Effector memory CD4-positive, alpha-beta T cell (primary cell): ENCODE results near the gene STK39.

Experiments
- DNase-seq, 3 donors: peaks; one replicate each; pipeline ENCODE4 v3.0.0-alpha.2; 2020
- H3K27ac ChIP-seq: 2 replicates; pipeline ENCODE4 v1.7.0; 2013; ENCODE audit warnings: mild to moderate bottlenecking, low read length, moderate library complexity; ENCODE audit not compliant: insufficient read depth, poor library complexity, severe bottlenecking
- H3K27me3 ChIP-seq: replicated peaks from 2 replicates; pipeline ENCODE4 v1.7.0; 2013; ENCODE audit warnings: mild to moderate bottlenecking, low read length; ENCODE audit not compliant: insufficient read depth, control insufficient read depth, poor library complexity, severe bottlenecking
- H3K36me3 ChIP-seq: 2 replicates; pipeline ENCODE4 v1.7.0; 2013; ENCODE audit warnings: mild to moderate bottlenecking, low read length, moderate library complexity; ENCODE audit not compliant: control insufficient read depth, insufficient read depth
- H3K4me1 ChIP-seq: 2 replicates; pipeline ENCODE4 v1.7.0; 2013; ENCODE audit warnings: low read length, mild to moderate bottlenecking; ENCODE audit not compliant: control insufficient read depth, insufficient read depth, poor library complexity, severe bottlenecking
- H3K4me3 ChIP-seq: 2 replicates; pipeline ENCODE4 v1.7.0; 2013; ENCODE audit warnings: low read length, low read depth, mild to moderate bottlenecking; ENCODE audit not compliant: insufficient read depth, poor library complexity, severe bottlenecking
- H3K9me3 ChIP-seq: 2 replicates; pipeline ENCODE4 v1.7.0; 2013; ENCODE audit warnings: mild to moderate bottlenecking, low read length, moderate library complexity; ENCODE audit not compliant: control insufficient read depth

Gene STK39

GRCh38 chr2:168058675-168059074 is 188.7 kb downstream of the STK39 start:
- H3K9me3 ChIP-seq, result no peaks in the 10 kb centered on the region
- no peak overlapping the region for H3K4me3 ChIP-seq
- H3K4me1 ChIP-seq, result no peaks in the 10 kb centered on the region
- no peak for DNase-seq
- no peak overlapping the region for H3K27ac ChIP-seq
- H3K36me3 ChIP-seq, result peaks cover 9% of the 10 kb centered on the region
- H3K27me3 ChIP-seq, result no peaks in the 10 kb centered on the region

GRCh38 chr2:168056242-168056787 is 191.1 kb downstream of the STK39 start:
- H3K27ac ChIP-seq, result no peak overlapping the region
- no peak for DNase-seq
- H3K4me1 ChIP-seq, result no peaks in the 10 kb centered on the region
- H3K36me3 ChIP-seq, result peaks cover 9% of the 10 kb centered on the region
- H3K4me3 ChIP-seq, result no peak overlapping the region
- H3K27me3 ChIP-seq, result no peaks in the 10 kb centered on the region
- H3K9me3 ChIP-seq, result no peaks in the 10 kb centered on the region

GRCh38 chr2:168054657-168055056 is 192.7 kb downstream of the STK39 start:
- Histone ChIP-seq H3K36me3 (peaks cover 9% of the 10 kb centered on the region), H3K27ac (no peak overlapping the region), H3K4me3 (no peak overlapping the region), H3K27me3 (no peaks in the 10 kb centered on the region), H3K4me1 (no peaks in the 10 kb centered on the region), H3K9me3 (no peaks in the 10 kb centered on the region)
- DNase-seq, result no peak

- H3K4me1 ChIP-seq, result no peaks in the 10 kb centered on the region
- H3K27me3 ChIP-seq, result no peaks in the 10 kb centered on the region
- H3K27ac ChIP-seq, result no peak overlapping the region
- H3K9me3 ChIP-seq, result no peaks in the 10 kb centered on the region
- H3K4me3 ChIP-seq, result no peak overlapping the region
- peaks cover 9% of the 10 kb centered on the region for H3K36me3 ChIP-seq
- no peak for DNase-seq
Observed at GRCh38 chr2:168053676-168054075, 193.7 kb downstream of the STK39 start.

- Histone ChIP-seq H3K4me1 (no peaks in the 10 kb centered on the region), H3K36me3 (peaks cover 9% of the 10 kb centered on the region), H3K27me3 (no peaks in the 10 kb centered on the region), H3K27ac (no peak overlapping the region), H3K4me3 (no peak overlapping the region), H3K9me3 (no peaks in the 10 kb centered on the region)
- no peak for DNase-seq
Observed at GRCh38 chr2:168052773-168053172, 194.6 kb downstream of the STK39 start.

- H3K4me3 ChIP-seq, result no peak overlapping the region
- no peak for DNase-seq
- H3K4me1 ChIP-seq, result no peaks in the 10 kb centered on the region
- H3K9me3 ChIP-seq, result no peaks in the 10 kb centered on the region
- peaks cover 9% of the 10 kb centered on the region for H3K36me3 ChIP-seq
- H3K27ac ChIP-seq, result no peak overlapping the region
- H3K27me3 ChIP-seq, result no peaks in the 10 kb centered on the region
Observed at GRCh38 chr2:168050377-168050776, 197.0 kb downstream of the STK39 start.

- H3K27me3 ChIP-seq, result no peaks in the 10 kb centered on the region
- H3K27ac ChIP-seq, result no peak overlapping the region
- no peaks in the 10 kb centered on the region for H3K4me1 ChIP-seq
- H3K9me3 ChIP-seq, result no peaks in the 10 kb centered on the region
- no peak for DNase-seq
- H3K36me3 ChIP-seq, result peaks cover 9% of the 10 kb centered on the region
- H3K4me3 ChIP-seq, result no peak overlapping the region
Observed at GRCh38 chr2:168049609-168050008, 197.8 kb downstream of the STK39 start.

- H3K4me1 ChIP-seq, result no peaks in the 10 kb centered on the region
- H3K4me3 ChIP-seq, result no peak overlapping the region
- no peak overlapping the region for H3K27ac ChIP-seq
- no peak for DNase-seq
- no peaks in the 10 kb centered on the region for H3K9me3 ChIP-seq
- H3K36me3 ChIP-seq, result no peaks in the 10 kb centered on the region
- H3K27me3 ChIP-seq, result no peaks in the 10 kb centered on the region
Observed at GRCh38 chr2:168047091-168047690, 200.2 kb downstream of the STK39 start.

- Histone ChIP-seq H3K4me3 (no peak overlapping the region), H3K27me3 (no peaks in the 10 kb centered on the region), H3K9me3 (no peaks in the 10 kb centered on the region), H3K4me1 (no peaks in the 10 kb centered on the region), H3K36me3 (no peaks in the 10 kb centered on the region), H3K27ac (no peak overlapping the region)
- no peak for DNase-seq
Observed at GRCh38 chr2:168044579-168044978, 202.8 kb downstream of the STK39 start.

GRCh38 chr2:168044176-168044575 is 203.2 kb downstream of the STK39 start:
- Histone ChIP-seq H3K4me1 (no peaks in the 10 kb centered on the region), H3K9me3 (no peaks in the 10 kb centered on the region), H3K36me3 (no peaks in the 10 kb centered on the region), H3K4me3 (no peak overlapping the region), H3K27ac (no peak overlapping the region), H3K27me3 (no peaks in the 10 kb centered on the region)
- no peak for DNase-seq
